GM12864 (cell line): ENCODE results near the gene C4BPA.

ENCODE experiments used
- DNase-seq: peaks from one replicate; pipeline ENCODE4 v3.0.0-alpha.2; 2011; ENCODE audit warnings: low read depth
- H3K4me3 ChIP-seq: 2 replicates; pipeline ENCODE4 v1.5.1; 2011; ENCODE audit warnings: mild to moderate bottlenecking, low read depth, low read length, control low read depth
- TF ChIP-seq, protein P1 (sequence below): IDR thresholded peaks from 2 replicates; pipeline ENCODE4 v1.5.1; 2011; ENCODE audit warnings: low read depth, mild to moderate bottlenecking, moderate library complexity, low read length, control low read depth, inconsistent platforms; ENCODE audit errors: missing control alignments

C4BPA gene

DNA sequence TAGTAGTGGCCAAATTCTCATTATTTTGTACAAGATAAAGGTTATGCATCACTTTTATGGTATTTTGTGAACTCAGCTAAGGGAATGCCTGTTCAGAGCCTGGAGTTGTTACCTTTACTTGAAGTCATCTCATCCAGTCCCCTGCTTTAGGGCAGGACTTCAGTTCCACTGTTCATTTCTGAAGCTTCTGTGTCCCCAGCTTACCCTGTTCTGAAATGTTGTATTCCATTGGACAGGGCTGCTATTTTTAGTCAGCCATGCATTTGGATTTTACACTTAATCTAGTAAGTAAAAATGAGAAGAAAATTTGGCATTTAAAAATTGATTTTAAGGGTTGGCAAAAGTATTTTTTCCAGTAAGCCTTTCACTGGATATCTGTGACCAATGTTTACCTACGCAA, 27.0 kb upstream of the C4BPA start:
- no peak for DNase-seq
- TF ChIP-seq, protein P1, sequence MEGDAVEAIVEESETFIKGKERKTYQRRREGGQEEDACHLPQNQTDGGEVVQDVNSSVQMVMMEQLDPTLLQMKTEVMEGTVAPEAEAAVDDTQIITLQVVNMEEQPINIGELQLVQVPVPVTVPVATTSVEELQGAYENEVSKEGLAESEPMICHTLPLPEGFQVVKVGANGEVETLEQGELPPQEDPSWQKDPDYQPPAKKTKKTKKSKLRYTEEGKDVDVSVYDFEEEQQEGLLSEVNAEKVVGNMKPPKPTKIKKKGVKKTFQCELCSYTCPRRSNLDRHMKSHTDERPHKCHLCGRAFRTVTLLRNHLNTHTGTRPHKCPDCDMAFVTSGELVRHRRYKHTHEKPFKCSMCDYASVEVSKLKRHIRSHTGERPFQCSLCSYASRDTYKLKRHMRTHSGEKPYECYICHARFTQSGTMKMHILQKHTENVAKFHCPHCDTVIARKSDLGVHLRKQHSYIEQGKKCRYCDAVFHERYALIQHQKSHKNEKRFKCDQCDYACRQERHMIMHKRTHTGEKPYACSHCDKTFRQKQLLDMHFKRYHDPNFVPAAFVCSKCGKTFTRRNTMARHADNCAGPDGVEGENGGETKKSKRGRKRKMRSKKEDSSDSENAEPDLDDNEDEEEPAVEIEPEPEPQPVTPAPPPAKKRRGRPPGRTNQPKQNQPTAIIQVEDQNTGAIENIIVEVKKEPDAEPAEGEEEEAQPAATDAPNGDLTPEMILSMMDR, result no peak

DNA sequence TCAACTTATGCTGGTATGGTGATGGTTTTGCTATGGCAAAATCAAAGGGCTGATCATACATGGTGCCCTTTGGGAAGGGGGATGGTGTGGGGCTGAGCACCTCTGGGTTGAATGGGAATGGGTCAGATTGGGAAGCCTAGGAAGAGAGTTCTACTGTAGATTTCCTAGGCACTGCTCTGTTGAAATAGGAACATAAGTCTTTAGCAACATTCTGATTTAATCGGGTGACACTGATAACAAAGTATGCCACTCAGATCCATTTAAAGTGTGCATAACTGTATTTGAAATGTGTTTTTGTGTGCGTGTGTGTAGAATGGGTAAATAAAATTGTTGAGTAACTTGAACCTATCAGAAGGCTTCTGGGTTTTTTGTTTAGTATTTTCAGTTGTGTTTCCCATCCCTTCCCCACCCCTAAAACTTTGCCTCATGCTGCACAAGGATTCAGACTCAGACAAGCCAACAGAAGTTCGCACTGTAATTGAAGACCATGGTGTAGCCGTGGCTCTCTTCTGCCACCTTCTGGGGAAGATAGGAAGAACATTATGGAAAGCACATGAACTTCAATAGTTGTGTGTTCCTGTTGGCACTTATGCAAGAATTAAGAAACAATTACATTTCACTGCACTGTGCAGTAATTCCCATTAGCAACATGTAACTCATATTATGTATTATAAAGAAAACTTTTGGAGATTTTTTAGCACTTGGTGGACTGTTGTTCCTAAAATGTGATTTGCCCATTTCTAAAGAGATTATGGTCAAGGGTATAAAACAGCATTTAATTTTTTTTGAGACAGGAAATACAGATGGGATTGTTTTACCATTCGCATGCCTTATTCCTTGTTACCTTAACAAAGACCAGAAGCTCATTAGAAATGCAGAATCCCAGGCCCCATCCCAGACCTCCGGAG, 26.3 kb upstream of the C4BPA start:
- peak; percentile 37 for DNase-seq
- TF ChIP-seq, protein P1, result peak; percentile 85
- H3K4me3 ChIP-seq, result no peak overlapping the region

More for the DNA sequence above, 27.0 kb upstream of the C4BPA start:
- H3K4me3 ChIP-seq, result no peak overlapping the region

DNA sequence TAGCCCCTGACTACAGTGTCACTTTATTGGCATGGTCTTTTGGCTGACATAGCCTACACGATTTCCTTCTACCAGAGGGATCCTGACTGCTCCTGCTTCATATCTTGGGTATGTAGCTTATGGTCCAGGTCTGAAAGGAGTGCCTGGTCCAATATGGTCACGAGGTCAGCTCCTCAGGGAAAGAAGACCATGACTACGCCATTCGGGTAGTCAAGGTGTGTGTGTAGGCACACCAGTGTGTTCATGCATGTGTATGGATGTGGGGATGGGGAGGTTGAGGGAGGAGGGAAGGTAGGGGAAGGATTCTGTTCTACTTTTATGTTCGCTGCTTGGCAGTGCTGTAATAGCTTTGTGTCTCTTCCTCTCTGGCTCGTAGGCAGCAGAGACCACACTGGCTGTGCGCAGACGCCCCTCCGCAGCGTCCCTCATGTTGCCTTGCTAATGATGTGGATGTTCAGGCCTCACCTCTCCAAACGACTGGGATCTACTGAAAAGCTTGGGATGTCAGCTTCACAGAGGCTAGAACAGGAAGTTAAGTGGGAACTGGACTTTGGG, 25.4 kb upstream of the C4BPA start:
- H3K4me3 ChIP-seq, result no peak overlapping the region
- TF ChIP-seq, protein P1, result no peak
- no peak for DNase-seq

DNA sequence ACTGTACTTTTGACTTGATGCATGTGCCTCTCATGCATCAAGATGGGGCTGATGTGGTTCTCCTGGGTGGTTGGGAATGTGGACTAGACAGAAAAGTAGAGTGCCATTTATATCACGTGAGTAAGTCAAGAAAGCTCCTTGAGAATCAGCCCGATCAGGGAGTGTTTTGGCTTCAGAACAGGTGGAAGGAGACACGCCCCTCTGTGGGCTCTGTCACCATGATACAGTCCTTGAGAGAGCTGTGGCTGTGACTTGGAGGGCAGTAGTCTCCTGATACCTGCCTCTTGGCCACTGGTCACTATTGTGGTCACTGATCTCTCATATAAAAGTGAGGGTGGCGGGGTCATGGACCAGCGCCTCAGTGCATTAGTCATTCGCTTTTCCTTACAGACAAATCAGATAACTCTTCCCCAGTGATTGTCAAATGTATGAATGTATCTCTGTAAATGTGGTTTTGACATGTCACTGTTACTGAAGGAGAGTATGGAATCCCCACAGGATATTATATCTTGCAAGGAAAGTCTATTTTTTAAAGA, 24.3 kb upstream of the C4BPA start:
- DNase-seq, result no peak
- no peak overlapping the region for H3K4me3 ChIP-seq
- TF ChIP-seq, protein P1, result no peak

DNA sequence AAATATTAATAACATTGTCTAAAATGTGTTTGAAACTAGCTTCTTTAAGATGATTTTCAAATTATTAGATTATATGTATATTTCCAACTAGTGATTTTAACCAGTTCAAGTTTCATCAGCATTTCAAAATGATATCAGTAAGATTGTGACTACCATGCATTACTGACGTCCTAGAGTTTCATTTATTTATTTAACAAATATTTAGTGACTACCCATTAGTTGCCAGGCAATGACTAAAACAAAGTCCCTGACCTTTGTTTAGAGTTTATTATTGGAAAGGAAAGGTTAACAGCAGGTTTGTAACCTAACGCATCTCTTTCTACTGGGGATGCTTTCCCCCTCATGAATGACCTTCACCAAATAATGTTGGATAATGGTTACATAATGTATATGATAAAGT, 22.9 kb upstream of the C4BPA start:
- no peak for DNase-seq
- no peak overlapping the region for H3K4me3 ChIP-seq
- TF ChIP-seq, protein P1, result no peak

DNA sequence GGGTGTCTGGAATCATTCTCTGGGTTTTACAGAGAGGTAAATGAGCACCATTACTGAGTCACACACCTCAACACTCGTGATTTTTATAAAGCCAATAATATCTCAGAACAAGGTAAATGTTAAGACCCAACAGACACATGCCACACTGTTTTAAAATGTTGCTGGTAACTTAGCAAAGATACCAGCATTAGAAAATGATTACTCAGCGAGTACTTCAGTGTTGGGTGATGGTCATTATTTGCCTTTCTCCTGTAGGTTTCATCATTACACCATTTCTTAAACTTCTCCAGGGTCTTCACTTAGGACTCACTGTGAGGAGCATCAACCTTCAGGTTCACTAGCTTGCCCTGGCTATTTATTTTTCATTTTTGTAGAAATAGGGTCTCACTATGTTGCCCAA, 22.2 kb upstream of the C4BPA start:
- no peak for DNase-seq

More for the DNA sequence above, 22.2 kb upstream of the C4BPA start:
- TF ChIP-seq, protein P1, result no peak
- H3K4me3 ChIP-seq, result no peak overlapping the region
